ENCODE data around the gene INHBE. TPM values are rescaled to one million over a fixed set of nuclear protein-coding genes. Genes with fewer than 3 reads are reported as not detected.

Gene INHBE
- total RNA-seq, 1 donor: 3.3 TPM

- Histone ChIP-seq H3K79me2 (ENCODE audit: insufficient read depth, low read length) (peaks cover 6% of the 10 kb centered on the region), H3K4me2 (ENCODE audit: insufficient read depth, low read length) (no peak overlapping the region), H3K4me3 (ENCODE audit: insufficient read depth, low read length) (no peak overlapping the region), H3K9me3 (ENCODE audit: low read depth, low read length) (no peaks in the 10 kb centered on the region), H4K20me1 (ENCODE audit: insufficient read depth, low read length) (no peaks in the 10 kb centered on the region), H3K4me1 (ENCODE audit: insufficient read depth, low read length) (no peaks in the 10 kb centered on the region), H3K27ac (ENCODE audit: low read depth, low read length) (no peak overlapping the region), H3K36me3 (ENCODE audit: insufficient read depth, low read length) (no peaks in the 10 kb centered on the region), H2AFZ (ENCODE audit: low read length) (no peak overlapping the region), H3K27me3 (ENCODE audit: insufficient read depth, low read length) (peaks cover 27% of the 10 kb centered on the region)
- TF ChIP-seq CTCF (IDR thresholded peaks at IDR 0.05; ENCODE audit: extremely low read depth, low read depth, low read length): no peak
- DNase-seq (ENCODE audit: insufficient read length, low spot score, missing footprints): no peak
Observed at GRCh38 chr12:57483466-57483865, 28.4 kb downstream of the INHBE start.

- peaks cover 12% of the 10 kb centered on the region for H3K27me3 ChIP-seq (ENCODE audit: insufficient read depth, low read length)
- peaks cover 9% of the 10 kb centered on the region for H3K4me1 ChIP-seq (ENCODE audit: insufficient read depth, low read length)
- H2AFZ ChIP-seq (ENCODE audit: low read length): no peak overlapping the region
Observed at GRCh38 chr12:57485695-57486094, 30.6 kb downstream of the INHBE start.

GRCh38 chr12:57487055-57487596 is 32.0 kb downstream of the INHBE start:
- peak; percentile 73 for DNase-seq (ENCODE audit: insufficient read length, low spot score, missing footprints)
- no peak for TF ChIP-seq CTCF (IDR thresholded peaks at IDR 0.05; ENCODE audit: extremely low read depth, low read depth, low read length)
- H3K4me2 ChIP-seq (ENCODE audit: insufficient read depth, low read length): peak overlapping the region; percentile 87
- H3K79me2 ChIP-seq (ENCODE audit: insufficient read depth, low read length): peaks cover 36% of the 10 kb centered on the region
- peaks cover 27% of the 10 kb centered on the region for H3K36me3 ChIP-seq (ENCODE audit: insufficient read depth, low read length)
- no peaks in the 10 kb centered on the region for H3K27me3 ChIP-seq (ENCODE audit: insufficient read depth, low read length)
- H3K4me3 ChIP-seq (ENCODE audit: insufficient read depth, low read length): peak overlapping the region; percentile 94
- peaks cover 9% of the 10 kb centered on the region for H3K4me1 ChIP-seq (ENCODE audit: insufficient read depth, low read length)
- no peaks in the 10 kb centered on the region for H3K9me3 ChIP-seq (ENCODE audit: low read depth, low read length)
- peak overlapping the region; percentile 90 for H2AFZ ChIP-seq (ENCODE audit: low read length)
- peaks cover 7% of the 10 kb centered on the region for H4K20me1 ChIP-seq (ENCODE audit: insufficient read depth, low read length)
- H3K27ac ChIP-seq (ENCODE audit: low read depth, low read length): no peak overlapping the region

More at GRCh38 chr12:57485695-57486094, 30.6 kb downstream of the INHBE start:
- Histone ChIP-seq H3K79me2 (ENCODE audit: insufficient read depth, low read length) (peaks cover 27% of the 10 kb centered on the region), H3K9me3 (ENCODE audit: low read depth, low read length) (no peaks in the 10 kb centered on the region), H3K36me3 (ENCODE audit: insufficient read depth, low read length) (peaks cover 15% of the 10 kb centered on the region), H3K27ac (ENCODE audit: low read depth, low read length) (no peak overlapping the region), H3K4me3 (ENCODE audit: insufficient read depth, low read length) (no peak overlapping the region), H4K20me1 (ENCODE audit: insufficient read depth, low read length) (peaks cover 7% of the 10 kb centered on the region), H3K4me2 (ENCODE audit: insufficient read depth, low read length) (no peak overlapping the region)
- no peak for TF ChIP-seq CTCF (IDR thresholded peaks at IDR 0.05; ENCODE audit: extremely low read depth, low read depth, low read length)
- DNase-seq (ENCODE audit: insufficient read length, low spot score, missing footprints): no peak

- H3K27ac ChIP-seq (ENCODE audit: low read depth, low read length): peak within 1 kb of the TSS; percentile 81
- H3K79me2 ChIP-seq (ENCODE audit: insufficient read depth, low read length): peaks cover 39% of the 10 kb centered on the region
- peaks cover 10% of the 10 kb centered on the region for H4K20me1 ChIP-seq (ENCODE audit: insufficient read depth, low read length)
- peak within 1 kb of the TSS; percentile 94 for H3K4me3 ChIP-seq (ENCODE audit: insufficient read depth, low read length)
- H3K4me2 ChIP-seq (ENCODE audit: insufficient read depth, low read length): peak within 1 kb of the TSS; percentile 87
- H3K9me3 ChIP-seq (ENCODE audit: low read depth, low read length): no peaks in the 10 kb centered on the region
- peaks cover 32% of the 10 kb centered on the region for H3K36me3 ChIP-seq (ENCODE audit: insufficient read depth, low read length)
- TF ChIP-seq CTCF (IDR thresholded peaks at IDR 0.05; ENCODE audit: extremely low read depth, low read depth, low read length): no peak
- peaks cover 9% of the 10 kb centered on the region for H3K4me1 ChIP-seq (ENCODE audit: insufficient read depth, low read length)
- peak within 1 kb of the TSS; percentile 90 for H2AFZ ChIP-seq (ENCODE audit: low read length)
- no peaks in the 10 kb centered on the region for H3K27me3 ChIP-seq (ENCODE audit: insufficient read depth, low read length)
- peak; percentile 98 for DNase-seq (ENCODE audit: insufficient read length, low spot score, missing footprints)
Observed at GRCh38 chr12:57487597-57488401, 32.7 kb downstream of the INHBE start, which contains the start of gene MARS1. TSS of gene MARS1 (plus strand) at chr12:57488068. CDS start at chr12:57488091, 23 bp downstream.
